ENCODE results near the gene SPNS2. TPM values are rescaled to one million over a fixed set of nuclear protein-coding genes. Genes with fewer than 3 reads are reported as not detected.

Gene SPNS2
- total RNA-seq, 1 donor from 2014 or later: 73.0 TPM

DNA sequence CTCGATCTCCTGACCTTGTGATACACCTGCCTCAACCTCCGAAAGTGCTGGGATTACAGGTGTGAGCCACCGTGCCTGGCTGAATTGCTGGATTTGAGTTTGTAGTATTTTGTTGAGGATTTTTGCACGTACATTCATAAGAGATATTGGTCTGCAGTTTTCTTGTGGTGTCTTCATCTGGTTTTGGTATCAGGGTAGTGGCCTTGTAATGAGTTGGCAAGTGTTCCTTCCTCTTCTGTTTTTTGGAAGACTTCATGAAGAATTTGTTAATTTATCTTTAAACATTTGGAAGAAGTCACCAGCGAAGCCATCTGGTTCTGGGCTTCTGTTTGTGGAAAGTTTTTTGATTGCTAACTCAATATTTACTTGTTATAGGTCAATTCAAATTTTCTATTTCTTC lies 38.0 kb upstream of the SPNS2 start:
- H3K36me3 Mint-ChIP-seq (ENCODE audit: unreplicated experiment): peaks cover 11% of the 10 kb centered on the region
- H3K27ac Mint-ChIP-seq (ENCODE audit: unreplicated experiment): no peak overlapping the region
- peaks cover 10% of the 10 kb centered on the region for H3K9me3 Mint-ChIP-seq (ENCODE audit: unreplicated experiment)
- TF ChIP-seq, protein P1, sequence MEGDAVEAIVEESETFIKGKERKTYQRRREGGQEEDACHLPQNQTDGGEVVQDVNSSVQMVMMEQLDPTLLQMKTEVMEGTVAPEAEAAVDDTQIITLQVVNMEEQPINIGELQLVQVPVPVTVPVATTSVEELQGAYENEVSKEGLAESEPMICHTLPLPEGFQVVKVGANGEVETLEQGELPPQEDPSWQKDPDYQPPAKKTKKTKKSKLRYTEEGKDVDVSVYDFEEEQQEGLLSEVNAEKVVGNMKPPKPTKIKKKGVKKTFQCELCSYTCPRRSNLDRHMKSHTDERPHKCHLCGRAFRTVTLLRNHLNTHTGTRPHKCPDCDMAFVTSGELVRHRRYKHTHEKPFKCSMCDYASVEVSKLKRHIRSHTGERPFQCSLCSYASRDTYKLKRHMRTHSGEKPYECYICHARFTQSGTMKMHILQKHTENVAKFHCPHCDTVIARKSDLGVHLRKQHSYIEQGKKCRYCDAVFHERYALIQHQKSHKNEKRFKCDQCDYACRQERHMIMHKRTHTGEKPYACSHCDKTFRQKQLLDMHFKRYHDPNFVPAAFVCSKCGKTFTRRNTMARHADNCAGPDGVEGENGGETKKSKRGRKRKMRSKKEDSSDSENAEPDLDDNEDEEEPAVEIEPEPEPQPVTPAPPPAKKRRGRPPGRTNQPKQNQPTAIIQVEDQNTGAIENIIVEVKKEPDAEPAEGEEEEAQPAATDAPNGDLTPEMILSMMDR (IDR thresholded peaks at IDR 0.05; ENCODE audit: partially characterized antibody, unreplicated experiment): no peak
- H3K4me3 Mint-ChIP-seq (ENCODE audit: unreplicated experiment): no peak overlapping the region
- no peaks in the 10 kb centered on the region for H3K4me1 Mint-ChIP-seq (ENCODE audit: low read depth, unreplicated experiment)
- DNase-seq: no peak
- H3K27me3 Mint-ChIP-seq (ENCODE audit: unreplicated experiment): peaks cover 2% of the 10 kb centered on the region

DNA sequence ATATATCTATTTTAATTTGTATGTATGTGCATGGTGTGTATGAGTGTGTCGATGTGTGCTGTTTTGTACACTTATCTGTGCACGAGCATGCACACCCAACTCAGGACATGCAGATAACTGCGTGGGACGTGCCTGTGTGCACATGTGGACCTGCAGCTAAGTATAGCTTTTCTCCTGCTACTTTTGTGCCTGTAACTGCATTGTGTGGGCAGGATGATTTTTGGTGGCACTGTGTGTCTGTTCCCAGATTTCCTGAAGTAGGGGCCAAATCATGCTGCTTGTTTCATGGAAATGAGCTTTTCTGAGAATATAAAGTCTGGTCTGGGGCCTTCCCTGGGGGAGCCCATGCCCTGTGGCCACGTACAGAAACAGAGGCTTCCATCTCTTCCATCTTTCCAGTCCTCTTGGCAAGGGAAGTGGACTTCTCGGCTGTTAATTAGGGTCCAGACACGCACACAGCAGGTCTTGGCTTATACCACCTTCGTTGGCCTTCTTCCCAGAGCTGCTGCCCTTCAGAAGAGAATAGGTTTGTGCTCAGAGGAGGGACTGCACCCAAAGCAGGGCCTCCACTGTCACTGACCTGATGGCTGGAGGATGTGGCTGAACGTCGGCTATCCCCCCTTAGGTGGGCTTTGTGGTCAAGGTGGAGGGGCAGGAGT lies 34.7 kb upstream of the SPNS2 start:
- TF ChIP-seq, protein P1 (IDR thresholded peaks at IDR 0.05; ENCODE audit: partially characterized antibody, unreplicated experiment): no peak

GRCh38 chr17:4465786-4466185 lies 32.9 kb upstream of the SPNS2 start:
- H3K36me3 Mint-ChIP-seq (ENCODE audit: unreplicated experiment): peaks cover 1% of the 10 kb centered on the region
- TF ChIP-seq, protein P1 (IDR thresholded peaks at IDR 0.05; ENCODE audit: partially characterized antibody, unreplicated experiment): no peak
- peaks cover 5% of the 10 kb centered on the region for H3K4me1 Mint-ChIP-seq (ENCODE audit: low read depth, unreplicated experiment)
- peaks cover 4% of the 10 kb centered on the region for H3K9me3 Mint-ChIP-seq (ENCODE audit: unreplicated experiment)
- DNase-seq: no peak
- H3K27ac Mint-ChIP-seq (ENCODE audit: unreplicated experiment): no peak overlapping the region
- no peak overlapping the region for H3K4me3 Mint-ChIP-seq (ENCODE audit: unreplicated experiment)
- no peaks in the 10 kb centered on the region for H3K27me3 Mint-ChIP-seq (ENCODE audit: unreplicated experiment)

More for the DNA sequence above, 34.7 kb upstream of the SPNS2 start:
- Mint-ChIP-seq H3K4me3 (ENCODE audit: unreplicated experiment) (no peak overlapping the region), H3K4me1 (ENCODE audit: low read depth, unreplicated experiment) (peaks cover 5% of the 10 kb centered on the region), H3K9me3 (ENCODE audit: unreplicated experiment) (peaks cover 10% of the 10 kb centered on the region), H3K36me3 (ENCODE audit: unreplicated experiment) (peaks cover 11% of the 10 kb centered on the region), H3K27me3 (ENCODE audit: unreplicated experiment) (no peaks in the 10 kb centered on the region), H3K27ac (ENCODE audit: unreplicated experiment) (no peak overlapping the region)
- DNase-seq: no peak

DNA sequence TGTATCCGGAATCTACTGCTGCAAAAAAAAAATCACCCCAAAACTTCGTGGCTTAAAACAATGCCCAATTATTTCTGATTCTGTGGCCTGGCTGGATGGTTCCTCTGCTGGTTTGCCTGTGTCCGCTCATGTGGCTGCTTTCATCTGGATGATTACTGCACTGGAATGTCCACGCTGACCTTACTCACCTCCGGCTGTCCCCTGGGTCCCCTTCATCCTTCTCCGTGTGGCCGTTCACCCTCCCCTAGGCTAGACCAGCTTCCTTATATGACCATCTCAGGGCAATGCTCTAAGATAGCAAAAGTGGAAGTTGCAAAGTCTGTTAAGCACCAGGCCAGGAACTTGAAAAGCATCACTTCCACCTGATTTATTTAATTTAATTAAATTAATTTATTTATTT lies 31.4 kb upstream of the SPNS2 start:
- DNase-seq: no peak

GRCh38 chr17:4469552-4469951 lies 29.1 kb upstream of the SPNS2 start:
- peaks cover 1% of the 10 kb centered on the region for H3K9me3 Mint-ChIP-seq (ENCODE audit: unreplicated experiment)
- TF ChIP-seq, protein P1 (IDR thresholded peaks at IDR 0.05; ENCODE audit: partially characterized antibody, unreplicated experiment): no peak
- H3K4me1 Mint-ChIP-seq (ENCODE audit: low read depth, unreplicated experiment): peaks cover 5% of the 10 kb centered on the region

More for the DNA sequence above, 31.4 kb upstream of the SPNS2 start:
- no peak overlapping the region for H3K27ac Mint-ChIP-seq (ENCODE audit: unreplicated experiment)
- no peaks in the 10 kb centered on the region for H3K36me3 Mint-ChIP-seq (ENCODE audit: unreplicated experiment)
- TF ChIP-seq, protein P1 (IDR thresholded peaks at IDR 0.05; ENCODE audit: partially characterized antibody, unreplicated experiment): no peak
- no peaks in the 10 kb centered on the region for H3K27me3 Mint-ChIP-seq (ENCODE audit: unreplicated experiment)
- H3K4me1 Mint-ChIP-seq (ENCODE audit: low read depth, unreplicated experiment): peaks cover 5% of the 10 kb centered on the region
- H3K9me3 Mint-ChIP-seq (ENCODE audit: unreplicated experiment): peaks cover 1% of the 10 kb centered on the region
- no peak overlapping the region for H3K4me3 Mint-ChIP-seq (ENCODE audit: unreplicated experiment)

More at GRCh38 chr17:4469552-4469951, 29.1 kb upstream of the SPNS2 start:
- no peak for DNase-seq
- Mint-ChIP-seq H3K36me3 (ENCODE audit: unreplicated experiment) (no peaks in the 10 kb centered on the region), H3K27me3 (ENCODE audit: unreplicated experiment) (no peaks in the 10 kb centered on the region), H3K4me3 (ENCODE audit: unreplicated experiment) (no peak overlapping the region), H3K27ac (ENCODE audit: unreplicated experiment) (no peak overlapping the region)

Measured in glutamatergic neuron (in vitro differentiated cells).